Hindlimb muscle (tissue), 1 donor: ENCODE results near the gene NEUROG1. TPM values are rescaled to one million over a fixed set of nuclear protein-coding genes. Genes with fewer than 3 reads are reported as not detected.
"Not testable (repeated sequence)": the region's sequence is repeated elsewhere in the genome, so short reads cannot be mapped to it uniquely, and the experiment has no call there.

Experiments used
- DNase-seq: peaks from one replicate; pipeline ENCODE4 v3.0.0-alpha.2; 2013
- polyA plus RNA-seq: library from polyadenylated mRNA; unstranded; fragments of 120-200 nt; gene quantifications from one replicate; pipeline ENCODE4 v1.2.1, GENCODE V29; 2013; ENCODE audit not compliant: insufficient read length

The NEUROG1 gene
- polyA plus RNA-seq, 1 donor = not detected

DNA sequence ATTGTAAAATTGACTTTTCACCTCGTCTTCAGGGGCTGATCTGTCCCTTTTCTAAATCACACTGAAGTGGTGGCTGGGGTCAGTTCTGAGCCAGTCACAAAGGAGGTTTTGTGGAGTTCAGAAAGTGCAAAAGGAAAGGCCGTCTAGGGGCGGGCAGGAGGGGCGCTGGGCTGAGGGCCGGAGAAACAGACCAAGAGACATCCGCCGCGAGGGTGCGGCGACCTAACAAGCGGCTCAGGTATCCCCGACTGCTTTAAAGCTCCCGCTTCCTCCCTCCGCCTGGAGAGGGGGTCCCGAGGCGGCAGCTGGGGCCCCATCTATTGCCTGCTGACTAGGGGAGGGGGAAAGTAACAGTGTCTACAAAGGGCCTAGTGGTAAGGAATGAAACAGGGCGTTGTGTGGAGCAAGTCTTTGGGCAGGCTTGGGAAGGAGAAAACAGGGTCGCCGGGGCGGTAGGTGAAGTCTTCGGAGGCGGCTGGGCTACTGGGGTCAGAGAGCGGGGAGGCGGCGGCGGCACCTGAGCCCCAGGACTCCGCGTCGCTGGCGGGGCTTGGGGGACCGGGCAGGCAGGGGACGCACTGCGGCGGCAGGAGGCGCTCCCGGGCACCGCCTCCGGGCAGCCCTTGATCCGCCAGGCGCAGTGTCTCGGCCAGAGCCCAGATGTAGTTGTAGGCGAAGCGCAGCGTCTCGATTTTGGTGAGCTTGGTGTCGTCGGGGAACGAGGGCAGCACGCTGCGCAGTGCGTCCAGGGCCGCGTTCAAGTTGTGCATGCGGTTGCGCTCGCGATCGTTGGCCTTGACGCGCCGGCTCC lies 950 bp downstream of the NEUROG1 start:
- no peak for DNase-seq

DNA sequence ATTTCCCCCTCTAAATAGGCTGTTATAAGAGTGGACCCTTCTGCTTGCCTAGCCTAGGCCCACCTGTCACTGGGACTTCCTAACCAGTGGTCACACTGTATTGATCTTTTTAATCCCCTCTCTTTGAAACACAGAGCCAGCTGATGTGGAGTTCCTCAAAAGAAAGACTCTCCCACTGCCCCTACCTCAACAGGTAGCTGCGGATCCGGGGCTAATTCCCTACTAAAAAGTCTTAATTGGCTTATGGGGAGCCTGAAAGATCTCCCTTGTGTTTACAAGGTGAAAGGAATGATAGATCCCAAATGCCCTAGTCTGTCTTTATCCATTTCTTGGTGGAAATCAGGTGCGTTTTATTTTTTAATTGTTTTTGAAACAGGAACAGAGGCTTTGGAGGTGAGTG lies 2.0 kb downstream of the NEUROG1 start:
- no peak for DNase-seq

DNA sequence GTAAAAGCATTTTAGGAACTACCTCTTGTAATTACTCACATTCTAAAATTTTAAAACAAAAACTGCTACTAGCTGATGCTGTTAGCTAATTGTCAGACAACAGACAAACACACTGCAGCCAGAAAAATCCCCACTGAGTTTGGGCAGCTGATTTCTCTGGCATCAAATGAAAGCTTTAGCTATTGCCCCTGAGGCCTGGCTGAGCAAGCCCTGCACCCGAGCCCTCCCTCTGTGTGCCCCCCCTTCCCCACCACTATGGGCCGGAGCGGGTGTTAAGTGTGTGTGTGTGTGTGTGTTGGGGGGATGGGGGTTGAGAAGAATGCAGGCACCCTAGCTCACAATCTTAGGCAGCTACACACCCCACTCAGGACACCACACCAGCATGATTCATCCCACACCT lies 2.4 kb downstream of the NEUROG1 start:
- DNase-seq = no peak

DNA sequence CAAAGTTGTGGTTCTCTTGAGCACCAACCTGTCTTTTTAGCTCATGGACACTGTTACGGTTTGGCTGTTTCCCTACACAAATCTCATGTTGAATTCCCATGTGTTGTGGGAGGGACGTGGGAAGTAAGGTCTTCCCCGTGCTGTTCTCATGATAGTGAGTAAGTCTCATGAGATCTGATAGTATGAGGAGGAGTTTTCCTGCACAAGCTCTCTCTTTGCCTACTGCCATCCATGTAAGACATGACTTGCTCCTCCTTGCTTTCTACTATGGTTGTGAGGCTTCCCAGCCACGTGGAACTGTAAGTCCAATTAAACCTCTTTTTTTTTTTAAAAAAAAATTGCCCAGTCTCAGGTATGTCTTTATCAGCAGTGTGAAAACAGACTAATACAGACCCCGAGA lies 6.2 kb downstream of the NEUROG1 start:
- DNase-seq = not testable (repeated sequence)

DNA sequence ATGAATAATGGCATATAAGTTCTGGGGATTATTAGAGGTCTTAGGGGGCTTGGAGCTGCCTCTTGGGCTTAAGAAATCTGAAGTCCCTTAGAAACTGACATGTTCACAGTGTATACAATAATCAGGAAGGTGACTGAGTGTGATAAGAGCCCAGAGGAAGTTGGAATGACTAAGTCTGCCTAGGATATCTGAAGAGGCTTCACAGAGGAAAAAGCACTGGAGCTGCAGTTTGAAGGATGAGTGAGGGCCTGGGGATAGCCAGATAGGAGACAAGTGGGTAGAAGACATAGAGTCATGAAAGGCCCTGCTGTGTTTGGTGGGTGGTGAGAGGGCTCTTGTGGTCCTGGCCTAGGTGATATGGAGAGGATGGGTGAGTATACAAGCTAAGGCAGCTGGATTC lies 8.8 kb downstream of the NEUROG1 start:
- DNase-seq = no peak

DNA sequence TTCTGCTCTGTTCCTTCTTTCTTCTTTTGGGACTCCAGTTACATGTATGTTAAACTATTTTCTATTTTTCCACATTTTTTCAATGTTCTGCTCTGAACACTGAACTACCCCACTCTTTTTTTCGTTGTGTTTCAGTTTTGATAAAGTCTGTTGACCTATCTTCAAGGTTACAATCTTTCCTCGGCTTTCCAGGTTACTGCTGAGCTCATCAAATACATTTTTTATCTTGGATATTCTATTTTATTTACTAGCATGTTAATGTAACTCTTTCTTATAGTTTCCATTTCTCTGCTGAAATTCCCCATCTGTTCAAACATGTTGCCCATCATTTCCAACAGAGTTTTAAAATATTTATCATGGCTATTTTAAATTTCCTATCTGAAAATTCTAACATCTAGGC lies 13.8 kb downstream of the NEUROG1 start:
- no peak for DNase-seq

DNA sequence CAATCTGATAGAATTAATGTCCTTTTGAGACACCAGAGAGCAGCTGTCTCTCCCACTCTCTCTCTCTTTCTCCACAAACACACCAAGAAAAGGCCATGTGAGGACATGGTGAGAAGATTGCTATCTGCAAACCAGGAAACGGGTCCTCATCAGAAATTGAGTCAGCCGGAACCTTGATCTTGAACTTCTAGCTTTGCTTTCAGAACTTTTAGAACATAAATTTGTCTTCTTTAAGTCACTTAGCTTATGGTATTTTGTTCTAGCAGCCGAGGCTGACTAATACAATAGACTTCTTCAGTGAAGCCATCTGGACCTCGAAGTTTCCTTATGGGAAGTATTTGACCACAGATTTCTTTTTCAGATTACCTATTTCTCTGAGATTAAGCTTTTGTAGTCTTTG lies 18.1 kb downstream of the NEUROG1 start:
- DNase-seq = no peak

DNA sequence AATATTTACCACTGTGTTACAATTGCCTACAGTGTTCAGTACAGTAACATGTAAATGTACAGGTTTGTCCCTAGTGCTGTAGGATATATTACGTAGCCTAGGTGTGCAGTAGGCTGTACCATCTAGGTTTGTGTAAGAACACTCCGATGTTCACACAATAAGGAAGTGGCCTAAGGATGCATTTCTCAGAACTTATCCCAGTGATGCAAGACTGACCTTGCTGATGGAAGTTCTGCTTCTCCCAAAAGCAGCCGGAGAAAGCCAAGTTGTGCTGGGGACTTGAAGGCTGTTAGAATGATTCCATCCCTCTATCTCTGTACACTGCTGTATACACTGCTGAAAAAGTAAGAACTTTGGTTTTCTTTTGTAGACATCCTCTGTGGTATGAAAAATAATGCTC lies 21.6 kb downstream of the NEUROG1 start:
- no peak for DNase-seq

DNA sequence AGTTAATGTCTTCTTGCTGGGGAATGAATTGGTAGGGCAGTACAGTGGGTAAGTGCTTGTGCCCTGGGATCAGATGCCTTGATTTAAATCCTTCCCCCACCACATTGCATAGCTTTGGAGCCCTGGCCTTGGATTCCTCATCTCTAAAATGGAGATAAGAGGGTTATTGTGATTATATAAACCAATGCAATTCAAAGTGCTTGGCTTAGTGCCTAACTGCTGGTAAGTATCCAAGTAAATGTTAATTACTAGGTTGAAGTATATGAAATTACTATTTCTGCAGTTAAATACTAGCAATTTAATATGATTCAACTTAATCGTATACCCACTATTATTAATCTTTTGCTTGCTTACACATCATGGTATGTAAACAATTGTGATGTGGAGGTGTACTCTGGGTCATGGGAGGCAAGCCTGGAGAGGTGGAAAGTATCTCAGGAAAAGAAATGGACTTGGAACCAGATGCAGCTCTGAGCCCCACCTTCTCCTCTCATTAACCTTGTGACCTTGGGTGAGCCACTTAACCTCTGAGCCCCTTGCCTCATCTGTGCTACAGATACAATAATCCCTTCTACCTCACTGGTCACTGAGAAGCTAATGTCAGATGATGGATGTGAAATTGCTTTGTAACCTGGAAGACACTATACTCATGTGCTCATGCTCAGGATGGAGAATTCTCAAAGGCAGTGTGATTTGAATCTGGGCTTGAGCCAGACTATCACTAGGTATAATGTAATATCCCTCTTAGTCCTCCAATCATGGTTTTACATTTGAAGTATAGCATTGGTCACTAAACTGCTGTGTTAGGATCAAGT lies 23.8 kb downstream of the NEUROG1 start:
- DNase-seq = no peak

DNA sequence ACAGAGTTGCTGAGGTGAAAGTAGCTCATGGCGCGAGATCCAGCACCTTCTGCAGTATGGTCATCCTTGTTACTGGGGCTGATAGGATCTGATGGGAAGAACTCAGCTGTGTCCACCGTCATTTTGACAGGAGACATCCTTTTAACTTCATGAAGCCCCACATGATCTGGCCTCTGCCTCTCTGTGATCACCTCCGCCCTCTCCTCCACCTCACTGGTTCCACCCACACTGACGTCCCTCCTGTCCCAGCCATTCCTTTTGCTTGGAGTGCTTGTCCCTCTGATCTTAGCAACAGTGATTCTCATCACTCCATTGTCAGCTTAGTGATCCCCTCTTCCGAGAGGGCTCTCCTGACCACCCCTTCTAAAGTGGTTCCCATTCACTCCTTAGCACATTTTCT lies 25.8 kb downstream of the NEUROG1 start:
- DNase-seq = no peak

DNA sequence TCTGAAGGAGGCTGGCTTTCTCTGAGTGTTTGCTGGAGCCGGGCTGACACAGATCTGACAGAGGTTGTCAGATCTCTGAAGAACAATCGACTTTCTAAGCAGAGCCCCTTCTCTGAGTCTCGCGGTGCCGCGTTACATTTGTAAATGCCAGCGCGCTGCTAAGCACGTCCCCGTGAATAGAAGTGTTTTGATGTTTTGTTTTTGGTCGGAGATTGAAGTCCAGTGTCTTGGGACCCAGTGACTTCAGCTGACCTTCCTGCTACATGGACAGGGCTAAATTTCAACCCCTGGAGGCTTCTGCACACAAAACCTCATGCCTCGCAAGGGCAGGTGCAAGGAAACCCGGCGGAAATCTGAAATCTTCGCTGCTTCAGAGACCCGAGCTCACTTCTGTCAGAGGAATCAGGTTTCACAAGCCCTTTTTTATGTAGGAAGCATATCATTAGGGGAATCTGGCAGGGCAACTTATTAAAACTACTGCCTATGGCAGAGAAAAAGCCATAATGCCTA lies 27.2 kb downstream of the NEUROG1 start:
- no peak for DNase-seq

DNA sequence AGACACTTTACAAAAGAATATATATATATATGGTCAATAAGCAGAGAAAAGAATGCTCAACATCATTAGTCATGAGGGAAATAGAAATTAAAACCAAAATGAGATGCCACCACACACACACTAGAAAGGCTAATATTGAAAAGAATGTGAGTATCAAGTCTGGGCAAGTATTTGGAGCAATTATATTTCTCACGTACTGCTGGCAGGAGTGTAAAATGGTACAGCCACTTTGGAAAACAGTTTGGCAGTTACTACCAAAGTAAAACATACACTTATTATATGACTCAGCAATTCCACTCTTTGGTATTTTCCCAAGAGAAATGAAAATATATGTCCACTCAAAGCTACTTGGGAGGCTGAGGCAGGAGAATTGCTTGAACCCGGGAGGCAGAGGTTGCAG lies 29.8 kb downstream of the NEUROG1 start:
- DNase-seq = no peak

DNA sequence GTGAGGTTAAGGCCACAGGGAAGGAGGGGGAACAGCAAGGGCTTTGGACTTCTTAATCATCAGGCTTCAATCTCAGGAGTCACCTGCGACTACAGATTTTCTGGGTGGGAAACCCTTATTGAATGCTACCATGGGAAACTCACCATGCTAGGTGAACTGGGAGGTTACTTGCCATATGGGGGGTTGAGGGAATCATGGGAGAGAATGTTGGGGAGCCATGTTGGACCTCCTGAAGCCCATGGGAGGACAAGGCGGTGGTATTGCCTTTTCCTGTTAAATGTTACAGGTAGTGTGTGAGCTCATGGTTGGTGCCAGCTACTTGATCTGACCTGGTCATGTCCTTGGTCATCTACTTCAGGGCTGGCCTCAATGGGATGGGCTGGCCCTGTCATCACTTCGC lies 31.4 kb downstream of the NEUROG1 start:
- no peak for DNase-seq

DNA sequence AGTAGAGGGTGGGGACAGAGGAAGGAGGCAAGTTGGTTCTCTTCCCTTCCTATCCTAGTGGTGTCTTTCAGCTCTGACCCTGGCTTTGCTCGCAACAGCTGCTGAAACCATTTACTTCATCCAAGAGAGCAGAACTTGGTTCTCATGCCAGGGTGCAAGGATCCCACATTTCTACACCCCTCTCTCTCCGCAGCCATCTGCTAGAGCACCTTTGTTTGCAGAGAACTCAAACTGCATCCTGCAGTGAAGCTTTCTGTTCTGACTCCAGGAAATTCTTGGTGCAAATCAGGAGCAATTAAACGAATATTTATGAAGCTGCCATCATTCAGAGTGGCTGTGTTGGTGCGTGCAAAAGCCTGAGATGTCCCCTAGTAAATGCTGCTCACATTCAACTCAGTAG lies 31.9 kb downstream of the NEUROG1 start:
- DNase-seq = no peak

DNA sequence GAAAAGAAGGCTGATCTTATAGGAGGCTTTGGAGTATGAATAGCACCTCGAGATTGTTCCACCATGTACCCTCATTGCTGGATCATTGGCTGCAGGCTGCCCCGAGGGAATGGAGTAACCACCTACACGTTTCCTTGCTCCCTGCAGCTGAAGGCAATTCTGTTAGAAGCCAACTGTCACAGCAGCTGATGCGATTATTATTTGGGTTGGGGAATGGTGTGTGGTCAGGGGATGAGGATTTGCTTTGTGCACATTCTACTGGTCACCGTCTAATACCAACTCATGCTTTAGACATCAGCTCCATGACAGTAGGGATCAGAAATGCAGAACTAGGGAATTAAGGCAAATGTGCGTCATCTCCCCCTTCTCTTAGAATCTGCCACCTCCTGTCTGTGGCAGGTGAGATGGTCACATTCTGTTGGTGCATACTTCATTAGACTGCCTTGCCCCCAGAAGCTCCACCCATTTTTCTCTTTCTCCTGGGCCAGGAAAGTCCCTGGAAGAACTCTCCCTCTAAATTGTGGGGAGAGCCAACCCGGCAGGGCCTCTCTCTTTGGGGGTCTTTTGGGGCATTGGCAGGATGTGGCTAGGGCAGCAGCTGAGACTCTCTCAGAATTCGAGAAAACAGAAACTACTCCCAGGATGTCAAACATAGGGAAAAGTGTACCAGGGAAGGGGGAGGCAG lies 32.8 kb downstream of the NEUROG1 start:
- no peak for DNase-seq

DNA sequence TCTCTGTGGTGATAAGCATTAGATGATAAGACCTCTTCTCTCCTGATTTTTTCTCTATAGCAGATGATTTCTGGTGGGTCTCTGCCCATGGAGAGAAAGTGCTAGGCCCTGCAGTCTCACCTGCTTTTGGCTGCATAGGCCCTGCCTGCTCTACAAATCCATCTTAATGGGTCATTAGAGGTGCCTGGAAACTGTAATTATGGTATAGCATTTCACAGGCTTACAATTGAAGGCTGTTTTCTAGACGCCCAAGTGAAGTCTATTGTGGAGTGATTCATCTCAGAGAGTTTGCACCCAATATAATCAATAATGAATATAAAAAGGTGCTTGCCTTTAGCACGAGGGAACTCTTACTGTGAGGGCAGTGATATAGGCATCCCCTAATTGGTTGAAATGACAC lies 33.8 kb downstream of the NEUROG1 start:
- DNase-seq = no peak

DNA sequence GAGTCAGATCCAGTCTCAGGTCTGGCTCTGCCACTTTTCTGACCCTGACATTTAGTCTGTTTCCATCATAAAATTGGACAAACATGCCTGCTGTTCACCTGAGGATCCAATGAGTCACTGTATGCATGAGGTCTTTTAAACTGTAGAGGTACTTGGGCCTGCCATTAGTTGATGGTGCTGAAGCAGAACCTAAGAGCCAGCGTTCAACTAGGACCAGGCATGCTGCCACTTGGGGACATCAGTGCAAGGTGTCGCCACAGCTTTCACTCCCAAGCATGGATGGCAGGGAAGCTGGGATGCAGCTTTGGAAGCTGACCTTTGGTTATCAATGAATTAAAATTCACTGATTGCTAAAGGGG lies 37.1 kb downstream of the NEUROG1 start:
- DNase-seq = no peak

DNA sequence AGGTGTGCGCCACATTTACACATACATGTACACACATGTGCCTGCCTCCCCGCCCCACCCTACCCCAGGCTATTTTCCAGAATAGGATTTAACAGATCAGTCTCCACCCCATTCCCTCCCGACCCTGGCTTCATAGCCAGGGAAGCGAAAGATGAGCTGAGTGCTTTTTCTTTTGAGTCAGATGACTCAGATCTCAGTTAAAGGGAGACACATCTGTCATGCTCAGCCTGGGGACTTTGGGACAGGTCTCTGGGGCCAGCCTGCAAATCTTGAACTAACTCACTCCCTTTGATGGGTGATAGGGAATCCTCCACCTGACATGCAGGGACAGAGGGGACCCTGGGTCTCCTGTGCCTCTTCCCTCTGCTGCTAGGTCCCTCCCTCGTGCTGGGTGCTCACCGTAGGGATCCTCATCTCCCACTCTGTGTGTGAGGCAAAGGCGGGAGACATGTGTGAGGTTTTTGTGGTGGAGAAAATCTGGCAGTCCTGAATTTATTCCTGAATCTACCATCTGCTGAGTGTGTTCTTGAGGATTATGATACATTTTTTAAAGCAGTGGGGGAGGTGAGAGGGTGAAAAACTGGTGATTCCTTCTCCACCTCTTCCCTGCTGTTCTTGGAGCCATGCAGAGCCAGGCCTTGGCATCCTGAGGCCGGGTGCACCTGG lies 37.7 kb downstream of the NEUROG1 start:
- DNase-seq = no peak

DNA sequence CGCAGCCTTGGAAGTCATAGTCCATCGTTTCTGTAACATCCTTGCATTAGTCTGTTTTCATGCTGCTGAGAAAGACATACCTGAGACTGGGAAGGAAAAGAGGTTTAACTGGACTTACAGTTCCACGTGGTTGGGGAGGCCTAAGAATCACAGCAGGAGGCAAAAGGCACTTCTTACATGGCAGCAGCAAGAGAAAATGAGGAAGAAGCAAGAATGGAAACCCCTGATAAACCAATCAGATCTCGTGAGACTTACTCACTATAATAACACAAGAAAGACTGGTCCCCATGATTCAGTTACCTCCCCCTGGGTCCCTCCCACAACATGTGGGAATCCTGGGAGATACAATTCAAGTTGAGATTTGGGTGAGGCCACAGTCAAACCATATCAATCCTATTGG lies 40.2 kb downstream of the NEUROG1 start:
- not testable (repeated sequence) for DNase-seq

DNA sequence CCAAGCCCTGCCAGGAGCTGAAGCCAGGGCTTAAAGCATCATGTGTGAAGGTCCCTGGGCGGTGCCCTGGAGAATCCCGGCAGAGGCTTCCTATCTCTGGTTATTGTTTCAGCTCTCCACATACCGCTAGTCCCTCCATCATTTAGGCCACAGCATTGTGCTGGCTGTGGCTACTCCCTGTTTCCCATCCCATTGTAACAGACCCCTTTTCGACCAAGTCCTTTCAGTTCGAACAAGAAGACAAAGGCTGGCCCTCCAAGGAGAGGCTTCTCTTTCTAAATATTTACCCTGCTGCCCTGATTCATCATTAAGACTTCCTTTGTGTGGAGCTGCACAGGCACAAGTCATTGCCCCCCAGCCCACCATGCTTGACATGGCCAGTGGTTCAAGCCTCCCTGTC lies 41.6 kb downstream of the NEUROG1 start:
- no peak for DNase-seq

DNA sequence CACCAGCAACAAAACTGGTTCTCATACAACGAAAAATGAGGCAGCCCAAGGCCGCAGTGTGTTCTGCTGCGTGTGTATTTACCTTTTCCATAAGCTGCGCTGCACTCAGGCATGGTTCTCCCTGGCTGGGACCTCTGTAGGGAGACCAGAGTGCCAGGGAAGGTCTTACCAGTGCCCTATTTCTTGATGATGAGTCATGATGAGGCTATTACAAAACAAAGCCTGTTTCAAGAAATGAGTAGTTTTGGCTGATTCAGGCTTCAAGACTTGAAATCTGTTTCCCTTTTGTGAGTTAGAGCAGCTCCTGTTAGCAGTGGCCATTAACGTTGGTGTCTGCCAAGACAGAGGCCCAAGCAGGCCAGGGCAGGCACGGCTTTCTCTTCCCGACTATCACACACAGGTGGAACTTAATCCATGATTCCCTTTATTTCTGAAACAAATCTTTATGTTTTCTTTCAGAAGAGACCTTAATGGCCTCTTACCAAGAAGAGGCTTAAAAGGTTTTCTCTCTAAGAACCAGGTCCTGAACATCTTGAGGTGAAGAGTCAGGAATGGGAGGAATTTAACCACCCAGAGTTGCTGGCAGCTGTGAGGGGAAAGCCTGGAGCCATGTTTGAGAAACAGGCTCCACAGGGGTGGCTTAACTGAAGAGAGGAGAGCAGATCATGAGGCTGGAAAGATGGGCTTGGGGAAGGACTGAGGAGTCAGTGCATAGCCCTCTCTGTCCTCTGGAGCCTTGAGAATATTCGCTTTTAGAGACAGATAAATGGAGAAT lies 42.2 kb downstream of the NEUROG1 start:
- no peak for DNase-seq

DNA sequence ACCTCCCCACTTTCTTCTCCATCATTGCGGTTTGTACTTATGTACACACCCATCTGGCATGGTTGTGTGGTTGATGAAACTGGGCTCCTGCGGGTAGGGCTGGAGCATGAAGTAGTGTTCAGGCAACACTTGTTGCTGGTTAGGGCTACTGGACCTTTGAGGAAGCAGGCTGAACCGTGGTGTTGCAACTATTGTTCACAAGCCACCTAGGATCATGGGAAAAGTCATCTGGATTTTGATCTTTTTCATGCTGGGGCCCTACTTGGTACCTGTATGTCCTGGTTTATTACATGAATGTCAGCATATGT lies 43.5 kb downstream of the NEUROG1 start:
- DNase-seq = no peak
